BJ (cell line): Measurements from ENCODE around the gene HDAC9. TPM values are rescaled to one million over a fixed set of nuclear protein-coding genes. Genes with fewer than 3 reads are reported as not detected.

Experiments used
- CTCF ChIA-PET: fragments of 350-600 bp; formaldehyde crosslinking; extraction: SDS; loops from one replicate; lab custom pipeline; 2021; ENCODE audit warnings: antibody characterized with exemption, inconsistent platforms; lab: Yijun Ruan, JAX
- POLR2A ChIA-PET: fragments of 300-600 bp; sonication (Branson Sonifier 250); formaldehyde crosslinking; extraction: SDS; loops from one replicate; lab custom pipeline; 2021; ENCODE audit warnings: antibody characterized with exemption; lab: Charles Lee
- DNase-seq: peaks from one replicate; pipeline ENCODE4 v3.0.0-alpha.2; 2011; ENCODE audit warnings: low read depth
- H3K27me3 ChIP-seq: 2 replicates; pipeline ENCODE4 v1.6.0; 2011; ENCODE audit warnings: low read length; ENCODE audit not compliant: control insufficient read depth, insufficient read depth
- H3K36me3 ChIP-seq: 2 replicates; pipeline ENCODE4 v1.5.1; 2011; ENCODE audit warnings: low read length; ENCODE audit not compliant: control insufficient read depth, insufficient read depth
- H3K4me3 ChIP-seq: 2 replicates; pipeline ENCODE4 v1.5.1; 2011; ENCODE audit warnings: low read depth, mild to moderate bottlenecking, control low read depth, low read length
- polyA plus RNA-seq: library from polyadenylated mRNA; depleted of rRNA; stranded (reverse); fragments of >200 nt; gene quantifications from 2 replicates; pipeline ENCODE4 v1.2.3, GENCODE V29; 2011
- TF ChIP-seq, protein P1 (sequence below): IDR thresholded peaks from 2 replicates; pipeline ENCODE4 v1.5.1; 2011; ENCODE audit warnings: low read depth, mild to moderate bottlenecking, control low read depth, inconsistent platforms, low read length, moderate library complexity; ENCODE audit not compliant: insufficient read depth

Gene HDAC9
- polyA plus RNA-seq, 1 experiment = 14.7 TPM

- POLR2A ChIA-PET = interaction anchor here (0.6 kb wide), 1 partner anchor 267 kb away, joined by 3 read pairs; no protein-coding TSS in a partner anchor
- TF ChIP-seq, protein P1, sequence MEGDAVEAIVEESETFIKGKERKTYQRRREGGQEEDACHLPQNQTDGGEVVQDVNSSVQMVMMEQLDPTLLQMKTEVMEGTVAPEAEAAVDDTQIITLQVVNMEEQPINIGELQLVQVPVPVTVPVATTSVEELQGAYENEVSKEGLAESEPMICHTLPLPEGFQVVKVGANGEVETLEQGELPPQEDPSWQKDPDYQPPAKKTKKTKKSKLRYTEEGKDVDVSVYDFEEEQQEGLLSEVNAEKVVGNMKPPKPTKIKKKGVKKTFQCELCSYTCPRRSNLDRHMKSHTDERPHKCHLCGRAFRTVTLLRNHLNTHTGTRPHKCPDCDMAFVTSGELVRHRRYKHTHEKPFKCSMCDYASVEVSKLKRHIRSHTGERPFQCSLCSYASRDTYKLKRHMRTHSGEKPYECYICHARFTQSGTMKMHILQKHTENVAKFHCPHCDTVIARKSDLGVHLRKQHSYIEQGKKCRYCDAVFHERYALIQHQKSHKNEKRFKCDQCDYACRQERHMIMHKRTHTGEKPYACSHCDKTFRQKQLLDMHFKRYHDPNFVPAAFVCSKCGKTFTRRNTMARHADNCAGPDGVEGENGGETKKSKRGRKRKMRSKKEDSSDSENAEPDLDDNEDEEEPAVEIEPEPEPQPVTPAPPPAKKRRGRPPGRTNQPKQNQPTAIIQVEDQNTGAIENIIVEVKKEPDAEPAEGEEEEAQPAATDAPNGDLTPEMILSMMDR = no peak
- Histone ChIP-seq H3K36me3 (no peaks in the 10 kb centered on the region), H3K27me3 (no peaks in the 10 kb centered on the region), H3K4me3 (no peak overlapping the region)
- DNase-seq = no peak
- CTCF ChIA-PET = interaction anchor here (0.9 to 1.4 kb wide), 3 partner anchors 14 to 51 kb away, joined by 3 to 4 read pairs (median 3); no protein-coding TSS in a partner anchor
Measured at GRCh38 chr7:18831943-18832342, 336.4 kb downstream of the HDAC9 start.

GRCh38 chr7:18834577-18834976, 339.0 kb downstream of the HDAC9 start:
- ChIA-PET POLR2A (interaction anchor here (0.6 kb wide), 1 partner anchor 252 kb away, joined by 7 read pairs; no protein-coding TSS in a partner anchor), CTCF (interaction anchor here (1.0 kb wide), 1 partner anchor 9 kb away, joined by 4 read pairs; no protein-coding TSS in a partner anchor)
- TF ChIP-seq, protein P1 = no peak
- H3K4me3 ChIP-seq = no peak overlapping the region
- no peak for DNase-seq
- H3K36me3 ChIP-seq = no peaks in the 10 kb centered on the region
- no peaks in the 10 kb centered on the region for H3K27me3 ChIP-seq

- Histone ChIP-seq H3K36me3 (no peaks in the 10 kb centered on the region), H3K27me3 (no peaks in the 10 kb centered on the region), H3K4me3 (no peak overlapping the region)
- POLR2A ChIA-PET = interaction anchor here (0.6 kb wide), 1 partner anchor 251 kb away, joined by 7 read pairs; no protein-coding TSS in a partner anchor
- no peak for DNase-seq
- TF ChIP-seq, protein P1 = no peak
- CTCF ChIA-PET = interaction anchor here (1.0 kb wide), 1 partner anchor 9 kb away, joined by 4 read pairs; no protein-coding TSS in a partner anchor
Measured at GRCh38 chr7:18835001-18835690, 339.6 kb downstream of the HDAC9 start.

DNA sequence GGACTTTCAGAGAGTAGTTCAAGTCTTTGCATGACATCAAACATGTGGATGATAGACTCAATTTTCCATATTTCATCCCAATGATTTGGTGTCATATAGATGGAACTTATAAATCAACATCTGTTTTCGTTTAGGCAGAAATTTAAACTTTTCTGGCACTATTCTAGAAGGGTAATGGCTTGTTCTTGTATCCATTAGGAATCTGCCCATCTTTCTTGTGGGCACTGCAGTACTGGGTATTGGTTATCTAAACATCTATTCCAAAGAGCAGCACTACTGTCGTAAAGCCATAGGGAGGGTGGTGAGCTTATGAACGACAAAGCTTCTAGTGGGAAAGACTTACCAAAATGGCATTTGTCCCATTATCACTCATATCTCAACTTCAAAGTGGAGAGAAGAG, 348.4 kb downstream of the HDAC9 start:
- no peaks in the 10 kb centered on the region for H3K36me3 ChIP-seq
- TF ChIP-seq, protein P1 = no peak
- no peaks in the 10 kb centered on the region for H3K27me3 ChIP-seq
- DNase-seq = no peak
- no peak overlapping the region for H3K4me3 ChIP-seq
- ChIA-PET CTCF (interaction anchor here (0.9 to 1.5 kb wide), 2 partner anchors 9 to 13 kb away, joined by 4 read pairs; no protein-coding TSS in a partner anchor), POLR2A (interaction anchor here (0.6 kb wide), 1 partner anchor 15 kb away, joined by 6 read pairs; no protein-coding TSS in a partner anchor)

DNA sequence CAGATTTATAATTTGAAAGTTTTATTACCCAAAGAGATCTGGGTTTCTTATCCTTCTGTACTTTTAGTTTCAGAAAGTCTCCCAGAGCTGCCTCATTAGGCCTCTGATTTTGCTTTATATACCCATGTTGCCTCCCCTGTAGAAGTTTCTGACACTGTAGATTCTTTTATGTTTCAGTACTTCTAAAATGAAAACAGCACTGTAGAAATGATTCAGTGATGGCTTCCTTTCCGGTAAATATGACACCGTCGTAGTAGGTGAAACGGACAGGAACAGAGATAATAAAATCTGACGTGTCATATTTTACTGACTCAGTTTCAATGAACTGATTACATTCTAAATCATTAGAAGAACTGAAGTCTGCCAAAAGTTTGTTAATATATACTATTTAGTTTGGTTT, 349.2 kb downstream of the HDAC9 start:
- Histone ChIP-seq H3K4me3 (no peak overlapping the region), H3K36me3 (no peaks in the 10 kb centered on the region), H3K27me3 (no peaks in the 10 kb centered on the region)
- no peak for DNase-seq
- POLR2A ChIA-PET = no interaction called here
- CTCF ChIA-PET = interaction anchor here (1.5 kb wide), 1 partner anchor 14 kb away, joined by 4 read pairs; no protein-coding TSS in a partner anchor
- TF ChIP-seq, protein P1 = no peak
